HG03469 (cell line): ENCODE results near the gene BRD8.

Experiments
- ATAC-seq: cut with Tn5 transposase; IDR thresholded peaks from one replicate; pipeline ENCODE4 v1.9.1; 2021; ENCODE audit warnings: mild to moderate bottlenecking, moderate library complexity, moderate number of reproducible peaks; ENCODE audit not compliant: unreplicated experiment

BRD8 gene

GRCh38 chr5:138102454-138103318 lies 75.7 kb downstream of the BRD8 start:
- ATAC-seq = no peak

DNA sequence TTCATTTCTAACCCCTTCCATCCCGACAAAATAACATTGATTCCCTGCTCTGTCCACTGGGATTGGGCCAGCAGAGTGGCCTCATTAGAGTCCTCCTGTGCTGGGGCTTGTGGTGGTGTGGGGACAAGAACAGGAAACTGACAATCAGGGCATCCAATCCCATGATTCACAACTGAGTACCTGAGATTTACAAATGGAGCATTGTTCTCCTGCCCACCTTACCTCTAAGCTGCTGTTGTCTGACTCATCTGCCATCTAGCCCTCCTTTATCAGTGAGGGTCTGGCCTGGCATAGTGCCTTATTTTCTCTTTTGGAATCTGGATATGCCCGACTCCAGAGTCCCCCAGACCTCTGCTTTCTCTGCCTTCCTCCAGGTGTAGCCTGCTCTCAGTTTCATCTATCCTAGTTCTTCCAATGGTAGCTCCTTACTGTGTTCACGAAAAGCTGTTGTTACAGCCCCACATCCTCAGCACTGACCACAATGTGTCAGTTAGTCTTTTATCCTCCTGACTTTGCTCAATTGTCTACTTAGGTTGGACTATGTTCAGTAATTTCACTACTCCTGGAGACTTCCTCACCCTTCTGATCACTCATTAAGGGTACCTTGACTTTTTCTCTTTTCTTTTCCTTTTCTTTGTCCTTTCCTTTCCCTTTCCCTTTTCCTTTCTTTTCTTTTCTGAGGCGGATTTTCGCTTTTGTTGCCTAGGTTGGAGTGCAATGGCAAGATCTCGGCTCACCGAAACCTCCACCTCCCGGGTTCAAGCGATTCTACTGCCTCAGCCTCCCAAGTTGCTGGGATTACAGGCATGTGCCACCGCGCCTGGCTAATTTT lies 81.2 kb downstream of the BRD8 start:
- ATAC-seq = no peak

DNA sequence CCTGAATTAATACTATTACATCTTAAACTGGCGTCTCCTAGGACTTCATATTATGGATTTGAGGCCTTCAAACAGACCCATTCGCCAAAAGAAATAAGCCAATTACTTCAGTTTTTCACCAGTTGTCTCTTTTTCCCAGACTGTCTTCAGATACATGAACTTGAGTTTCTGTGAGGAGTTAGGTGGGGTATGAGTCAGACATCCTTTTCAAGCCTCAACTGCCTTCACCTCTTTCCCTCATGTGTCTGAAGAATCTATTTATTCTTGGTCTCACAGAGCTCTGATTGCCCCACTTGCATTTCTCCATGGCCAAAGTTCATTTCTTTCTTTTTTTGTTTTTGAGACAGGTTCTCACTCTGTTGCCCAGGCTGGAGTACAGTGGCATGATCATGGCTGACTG lies 82.1 kb downstream of the BRD8 start:
- ATAC-seq = no peak

DNA sequence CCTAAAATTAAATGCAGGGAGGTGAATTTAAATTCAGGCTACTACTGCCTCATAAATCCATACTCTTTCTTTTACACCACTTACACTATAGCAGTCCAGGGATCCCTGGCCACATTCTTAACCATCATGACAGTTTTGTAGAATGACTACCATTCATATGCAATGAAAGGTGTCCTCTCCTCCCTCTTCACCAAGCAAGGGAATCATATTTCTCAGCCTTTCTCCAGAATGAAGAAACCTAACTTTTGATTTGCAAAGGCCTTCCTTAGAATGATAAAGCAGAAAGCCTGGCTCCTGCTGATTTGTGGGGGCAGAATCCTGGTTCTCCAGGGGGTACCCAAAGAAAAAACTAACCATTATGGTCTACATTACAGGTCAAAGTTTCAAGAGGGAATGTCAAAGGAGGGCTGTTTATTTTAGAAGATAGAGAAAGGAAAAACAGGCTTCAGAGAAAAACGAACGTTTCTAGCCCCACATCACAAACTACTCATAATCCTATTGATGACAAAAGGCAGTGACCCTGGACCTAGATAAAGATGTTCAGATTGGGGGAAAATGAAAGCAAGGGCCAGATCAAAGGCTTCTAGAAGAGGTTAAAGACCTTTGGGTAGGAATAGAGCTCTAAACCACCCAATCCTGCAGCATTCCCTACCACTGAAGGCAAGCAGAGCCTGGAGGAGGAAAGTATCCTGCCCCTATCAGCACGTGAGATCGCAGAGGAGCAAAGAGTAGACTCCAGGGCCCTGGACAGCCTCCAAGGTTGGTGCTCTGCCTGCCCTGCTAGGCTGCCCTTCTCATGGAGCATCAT lies 83.1 kb downstream of the BRD8 start:
- no peak for ATAC-seq

- ATAC-seq = no peak
These were observed 85.4 kb downstream of the BRD8 start for GRCh38 chr5:138093036-138093435.

GRCh38 chr5:138092301-138092700 lies 86.1 kb downstream of the BRD8 start:
- no peak for ATAC-seq

- no peak for ATAC-seq
These were observed 86.7 kb downstream of the BRD8 start for GRCh38 chr5:138091685-138092084.
